Sigmoid colon (tissue), 4 donors: Measurements from ENCODE around the gene CACNA2D3.

Experiments
- EP300 ChIP-seq, 4 donors: sonication (generic); formaldehyde crosslinking; IDR thresholded peaks; one replicate each; pipeline ENCODE4 v1.6.1; 2017; ENCODE audit warnings: antibody characterized with exemption in 4 of 4
- POLR2A ChIP-seq, 2 donors: fragments of 450-650 bp; IDR thresholded peaks; one replicate each; pipeline ENCODE4 v1.6.1; 2016; ENCODE audit warnings: antibody characterized with exemption in 2 of 2, mild to moderate bottlenecking in 2 of 2, moderate library complexity in 2 of 2
- POLR2AphosphoS5 ChIP-seq, 4 donors: sonication (generic); formaldehyde crosslinking; IDR thresholded peaks; one replicate each; pipeline ENCODE4 v1.6.1; 2017; ENCODE audit warnings: antibody characterized with exemption in 4 of 4
- TF ChIP-seq, protein P1 (sequence below), 4 experiments: fragments of 450-650 bp in 3 of 4; fragments of 200-600 bp in 1 of 4; IDR thresholded peaks; one replicate each; pipeline ENCODE4 v1.5.1; 2016 to 2019; ENCODE audit warnings: antibody characterized with exemption in 4 of 4, mild to moderate bottlenecking in 3 of 4, moderate library complexity in 2 of 4

DNA sequence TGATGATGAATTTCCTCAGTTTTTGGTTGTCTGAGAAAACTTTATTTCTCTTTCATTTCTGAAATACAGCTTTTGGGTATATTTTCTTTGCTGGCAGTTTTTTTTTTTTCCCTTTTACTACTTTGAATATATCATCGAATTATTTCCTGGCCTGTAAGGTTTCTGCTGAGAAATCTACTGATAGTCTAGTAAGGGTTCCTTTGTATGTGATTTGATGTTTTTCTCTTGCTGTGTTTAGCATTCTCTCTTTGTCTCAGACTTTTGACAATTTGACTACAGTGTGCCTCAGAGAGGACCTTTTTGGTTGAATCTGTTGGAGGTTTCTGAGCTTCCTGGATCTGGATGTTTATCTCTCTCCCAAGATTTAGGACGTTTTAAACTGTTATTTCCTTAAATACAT lies 336.0 kb downstream of the CACNA2D3 start:
- TF ChIP-seq, protein P1, sequence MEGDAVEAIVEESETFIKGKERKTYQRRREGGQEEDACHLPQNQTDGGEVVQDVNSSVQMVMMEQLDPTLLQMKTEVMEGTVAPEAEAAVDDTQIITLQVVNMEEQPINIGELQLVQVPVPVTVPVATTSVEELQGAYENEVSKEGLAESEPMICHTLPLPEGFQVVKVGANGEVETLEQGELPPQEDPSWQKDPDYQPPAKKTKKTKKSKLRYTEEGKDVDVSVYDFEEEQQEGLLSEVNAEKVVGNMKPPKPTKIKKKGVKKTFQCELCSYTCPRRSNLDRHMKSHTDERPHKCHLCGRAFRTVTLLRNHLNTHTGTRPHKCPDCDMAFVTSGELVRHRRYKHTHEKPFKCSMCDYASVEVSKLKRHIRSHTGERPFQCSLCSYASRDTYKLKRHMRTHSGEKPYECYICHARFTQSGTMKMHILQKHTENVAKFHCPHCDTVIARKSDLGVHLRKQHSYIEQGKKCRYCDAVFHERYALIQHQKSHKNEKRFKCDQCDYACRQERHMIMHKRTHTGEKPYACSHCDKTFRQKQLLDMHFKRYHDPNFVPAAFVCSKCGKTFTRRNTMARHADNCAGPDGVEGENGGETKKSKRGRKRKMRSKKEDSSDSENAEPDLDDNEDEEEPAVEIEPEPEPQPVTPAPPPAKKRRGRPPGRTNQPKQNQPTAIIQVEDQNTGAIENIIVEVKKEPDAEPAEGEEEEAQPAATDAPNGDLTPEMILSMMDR (IDR thresholded peaks at IDR 0.05), result no peak
- TF ChIP-seq EP300 (IDR thresholded peaks at IDR 0.05), result no peak
- no peak for TF ChIP-seq POLR2AphosphoS5 (IDR thresholded peaks at IDR 0.05)
- no peak for TF ChIP-seq POLR2A (IDR thresholded peaks at IDR 0.05)
